C4-2B (cell line): ENCODE measurements around the gene ZNF184.

Experiments
- ZFX ChIP-seq: fragments of 450-650 bp; IDR thresholded peaks from 2 replicates; pipeline ENCODE4 v1.6.1; 2017
- TF ChIP-seq, protein P1 (sequence below): fragments of 450-650 bp; conservative IDR thresholded peaks from 2 replicates; pipeline ENCODE4 v1.5.1; 2017; ENCODE audit warnings: mild to moderate bottlenecking

GRCh38 chr6:27407153-27407814 lies 65.6 kb downstream of the ZNF184 start:
- TF ChIP-seq, protein P1, sequence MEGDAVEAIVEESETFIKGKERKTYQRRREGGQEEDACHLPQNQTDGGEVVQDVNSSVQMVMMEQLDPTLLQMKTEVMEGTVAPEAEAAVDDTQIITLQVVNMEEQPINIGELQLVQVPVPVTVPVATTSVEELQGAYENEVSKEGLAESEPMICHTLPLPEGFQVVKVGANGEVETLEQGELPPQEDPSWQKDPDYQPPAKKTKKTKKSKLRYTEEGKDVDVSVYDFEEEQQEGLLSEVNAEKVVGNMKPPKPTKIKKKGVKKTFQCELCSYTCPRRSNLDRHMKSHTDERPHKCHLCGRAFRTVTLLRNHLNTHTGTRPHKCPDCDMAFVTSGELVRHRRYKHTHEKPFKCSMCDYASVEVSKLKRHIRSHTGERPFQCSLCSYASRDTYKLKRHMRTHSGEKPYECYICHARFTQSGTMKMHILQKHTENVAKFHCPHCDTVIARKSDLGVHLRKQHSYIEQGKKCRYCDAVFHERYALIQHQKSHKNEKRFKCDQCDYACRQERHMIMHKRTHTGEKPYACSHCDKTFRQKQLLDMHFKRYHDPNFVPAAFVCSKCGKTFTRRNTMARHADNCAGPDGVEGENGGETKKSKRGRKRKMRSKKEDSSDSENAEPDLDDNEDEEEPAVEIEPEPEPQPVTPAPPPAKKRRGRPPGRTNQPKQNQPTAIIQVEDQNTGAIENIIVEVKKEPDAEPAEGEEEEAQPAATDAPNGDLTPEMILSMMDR = no peak
- no peak for TF ChIP-seq ZFX
